ENCODE measurements around the gene CNIH2.

Gene CNIH2

GRCh38 chr11:66278363-66279091 is 552 bp downstream of the CNIH2 start:
- no peak for DNase-seq

GRCh38 chr11:66279092-66279734 is 1.2 kb downstream of the CNIH2 start:
- no peak for DNase-seq

GRCh38 chr11:66280428-66280827 is 2.5 kb downstream of the CNIH2 start:
- DNase-seq = no peak

GRCh38 chr11:66281001-66281400 is 3.0 kb downstream of the CNIH2 start:
- no peak for DNase-seq

- no peak for DNase-seq
Measured at GRCh38 chr11:66281776-66282467, 3.9 kb downstream of the CNIH2 start.

- DNase-seq = peak; percentile 97
Measured at GRCh38 chr11:66282468-66283455, 4.8 kb downstream of the CNIH2 start.

- no peak for DNase-seq
Measured at GRCh38 chr11:66283461-66284105, 5.6 kb downstream of the CNIH2 start.

- no peak for DNase-seq
Measured at GRCh38 chr11:66284526-66285078, 6.6 kb downstream of the CNIH2 start.

GRCh38 chr11:66285250-66285947 is 7.4 kb downstream of the CNIH2 start:
- no peak for DNase-seq

GRCh38 chr11:66286699-66287098 is 8.7 kb downstream of the CNIH2 start:
- DNase-seq = no peak

- no peak for DNase-seq
Measured at GRCh38 chr11:66287211-66287888, 9.4 kb downstream of the CNIH2 start.

- DNase-seq = no peak
Measured at GRCh38 chr11:66287889-66288670, 10.1 kb downstream of the CNIH2 start.

GRCh38 chr11:66288671-66289547 is 10.9 kb downstream of the CNIH2 start, which contains the start of gene YIF1A:
Gene YIF1A (minus strand): TSS chr11:66289143. CDS start chr11:66288985, 158 bp downstream.
- DNase-seq = peak; percentile 99

GRCh38 chr11:66289548-66290329 is 11.8 kb downstream of the CNIH2 start:
- DNase-seq = peak; percentile 76

- no peak for DNase-seq
Measured at GRCh38 chr11:66290330-66290621, 12.3 kb downstream of the CNIH2 start.

GRCh38 chr11:66291303-66291705 is 13.3 kb downstream of the CNIH2 start:
- no peak for DNase-seq

GRCh38 chr11:66291706-66292542 is 13.9 kb downstream of the CNIH2 start, which contains the start of gene TMEM151A:
Gene TMEM151A (plus strand): TSS chr11:66291894. CDS start chr11:66292014, 120 bp downstream.
- DNase-seq = no peak
